ENCODE measurements around the gene FLCN.

The FLCN gene

DNA sequence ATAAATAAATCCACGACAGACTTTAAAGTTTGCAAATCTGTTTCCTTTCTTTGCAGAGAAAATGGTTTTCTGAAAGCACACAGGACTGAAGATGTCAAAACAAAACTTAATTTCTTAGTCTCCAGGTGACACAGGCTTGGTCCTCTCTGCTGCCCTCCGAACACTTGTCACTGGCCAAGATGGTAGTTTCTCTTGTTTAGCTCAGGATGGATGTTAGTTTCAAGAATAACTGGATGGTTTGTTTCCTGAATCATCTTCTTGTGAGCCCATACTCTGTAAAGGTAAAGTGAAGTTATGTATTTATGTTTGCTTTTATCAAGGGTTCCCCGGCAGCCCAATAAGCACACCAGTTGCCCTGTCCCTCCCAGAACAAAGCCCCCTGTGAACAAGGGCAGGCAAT lies 9.9 kb upstream of the FLCN start:
- WGBS, result 97% methylated on average over 3 of the region's 3 CpGs
- H2BK5ac ChIP-seq (ENCODE audit: low read depth, low read length, poor library complexity, severe bottlenecking), result no peak overlapping the region
- H3K27me3 ChIP-seq (ENCODE audit: control insufficient read depth in 1 of 2, insufficient read depth in 1 of 2, low read length in 2 of 2), result no peaks in the 10 kb centered on the region
- peaks cover 29 to 53% of the 10 kb centered on the region in 2 experiments for H3K36me3 ChIP-seq (ENCODE audit: control insufficient read depth in 1 of 2, insufficient read depth in 2 of 2, low read depth in 1 of 2, low read length in 2 of 2)
- no peak overlapping the region for H2BK12ac ChIP-seq (ENCODE audit: low read length in 2 of 2)
- no peak overlapping the region for H4K8ac ChIP-seq (ENCODE audit: low read length)
- no peaks in the 10 kb centered on the region for H3K79me1 ChIP-seq (replicated peaks; ENCODE audit: low read length, poor library complexity, severe bottlenecking)
- H3K4me1 ChIP-seq (ENCODE audit: control insufficient read depth, insufficient read depth, low read depth, low read length), result no peaks in the 10 kb centered on the region
- H2BK15ac ChIP-seq (ENCODE audit: low read depth, poor library complexity, severe bottlenecking), result no peak overlapping the region
- no peak overlapping the region for H4K91ac ChIP-seq (ENCODE audit: low read length)
- no peaks in the 10 kb centered on the region for H3K9me3 ChIP-seq (ENCODE audit: control insufficient read depth, low read length)
- H2AFZ ChIP-seq (ENCODE audit: low read depth, low read length), result no peak overlapping the region
- no peak overlapping the region for H3K4ac ChIP-seq (ENCODE audit: low read depth in 1 of 2, low read length in 2 of 2)
- no peak overlapping the region for H3K27ac ChIP-seq (ENCODE audit: low read length, poor library complexity, severe bottlenecking)
- no peak overlapping the region for H3K4me3 ChIP-seq (ENCODE audit: insufficient read depth in 1 of 2, low read depth in 1 of 2, low read length in 2 of 2)
- H3K4me2 ChIP-seq (ENCODE audit: low read length, poor library complexity, severe bottlenecking), result no peak overlapping the region
- no peak overlapping the region for H3K9ac ChIP-seq (ENCODE audit: low read length)
- no peak overlapping the region for H3K23ac ChIP-seq (ENCODE audit: low read length in 2 of 2)
- H2BK120ac ChIP-seq (ENCODE audit: low read depth, low read length), result no peak overlapping the region
- no peak for DNase-seq
- H2AK5ac ChIP-seq (ENCODE audit: low read length, severe bottlenecking), result no peak overlapping the region
- H3K14ac ChIP-seq (ENCODE audit: low read length in 2 of 2), result no peak overlapping the region
- no peak overlapping the region for H3K18ac ChIP-seq (ENCODE audit: low read depth in 1 of 2, low read length in 2 of 2)

DNA sequence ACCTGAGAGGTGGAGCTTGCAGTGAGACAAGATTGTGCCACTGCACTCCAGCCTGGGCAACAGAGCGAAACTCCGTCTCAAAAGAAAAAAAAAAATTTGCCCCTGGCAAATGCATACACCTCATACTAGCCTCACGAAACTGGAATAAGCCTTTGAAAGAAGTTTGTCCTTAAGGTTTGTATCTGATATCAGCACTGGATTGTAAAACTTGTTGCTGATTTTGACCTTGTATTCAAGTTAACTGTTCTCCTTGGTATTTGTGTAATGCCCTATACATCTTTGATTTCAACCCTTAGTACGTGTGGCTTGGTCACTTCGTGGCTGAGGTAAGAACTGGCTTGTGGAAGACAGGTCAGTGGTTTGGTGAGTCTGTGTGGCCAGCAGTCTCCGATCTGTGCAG lies 6.2 kb upstream of the FLCN start:
- 98% methylated on average over 5 of the region's 6 CpGs for WGBS
- H2BK15ac ChIP-seq (ENCODE audit: low read depth, poor library complexity, severe bottlenecking), result no peak overlapping the region
- H3K14ac ChIP-seq (ENCODE audit: low read length in 2 of 2), result no peak overlapping the region
- no peak overlapping the region for H3K23ac ChIP-seq (ENCODE audit: low read length in 2 of 2)
- H3K79me1 ChIP-seq (replicated peaks; ENCODE audit: low read length, poor library complexity, severe bottlenecking), result no peaks in the 10 kb centered on the region
- no peak overlapping the region for H4K91ac ChIP-seq (ENCODE audit: low read length)
- no peak overlapping the region for H2BK12ac ChIP-seq (ENCODE audit: low read length in 2 of 2)
- no peak for DNase-seq
- H3K27ac ChIP-seq (ENCODE audit: low read length, poor library complexity, severe bottlenecking), result no peak overlapping the region
- no peak overlapping the region for H3K4me2 ChIP-seq (ENCODE audit: low read length, poor library complexity, severe bottlenecking)
- peaks cover under 1% of the 10 kb centered on the region for H3K4me1 ChIP-seq (ENCODE audit: control insufficient read depth, insufficient read depth, low read depth, low read length)
- no peak overlapping the region for H2AK5ac ChIP-seq (ENCODE audit: low read length, severe bottlenecking)
- no peaks in the 10 kb centered on the region for H3K27me3 ChIP-seq (ENCODE audit: control insufficient read depth in 1 of 2, insufficient read depth in 1 of 2, low read length in 2 of 2)
- H2AFZ ChIP-seq (ENCODE audit: low read depth, low read length), result no peak overlapping the region
- no peak overlapping the region for H3K4me3 ChIP-seq (ENCODE audit: insufficient read depth in 1 of 2, low read depth in 1 of 2, low read length in 2 of 2)
- no peak overlapping the region for H3K4ac ChIP-seq (ENCODE audit: low read depth in 1 of 2, low read length in 2 of 2)
- H3K9me3 ChIP-seq (ENCODE audit: control insufficient read depth, low read length), result no peaks in the 10 kb centered on the region
- no peak overlapping the region for H4K8ac ChIP-seq (ENCODE audit: low read length)
- H2BK120ac ChIP-seq (ENCODE audit: low read depth, low read length), result no peak overlapping the region
- H2BK5ac ChIP-seq (ENCODE audit: low read depth, low read length, poor library complexity, severe bottlenecking), result no peak overlapping the region
- no peak overlapping the region for H3K9ac ChIP-seq (ENCODE audit: low read length)
- H3K36me3 ChIP-seq (ENCODE audit: control insufficient read depth in 1 of 2, insufficient read depth in 2 of 2, low read depth in 1 of 2, low read length in 2 of 2), result peaks cover 16 to 33% of the 10 kb centered on the region in 2 experiments
- no peak overlapping the region for H3K18ac ChIP-seq (ENCODE audit: low read depth in 1 of 2, low read length in 2 of 2)

DNA sequence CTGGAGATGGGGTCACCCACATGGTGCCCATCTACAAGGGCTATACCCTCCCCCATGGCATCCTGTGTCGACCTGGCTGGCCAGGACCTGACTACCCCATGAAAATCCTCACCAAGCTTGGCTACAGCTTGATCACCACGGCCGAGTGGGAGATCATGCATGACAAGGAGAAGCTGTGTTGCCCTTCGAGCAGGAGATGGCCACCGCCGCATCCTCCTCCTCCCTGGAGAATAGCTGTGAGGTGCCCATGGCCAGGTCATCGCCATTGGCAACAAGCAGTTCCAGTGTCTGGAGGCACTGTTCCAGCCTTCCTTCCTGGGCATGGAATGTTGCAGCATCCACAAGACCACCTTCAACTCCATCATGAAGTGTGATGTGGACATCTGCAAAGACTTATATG lies 5.3 kb upstream of the FLCN start:
- Histone ChIP-seq H3K27me3 (ENCODE audit: control insufficient read depth in 1 of 2, insufficient read depth in 1 of 2, low read length in 2 of 2) (no peaks in the 10 kb centered on the region), H3K14ac (ENCODE audit: low read length in 2 of 2) (no peak overlapping the region), H4K8ac (ENCODE audit: low read length) (no peak overlapping the region), H3K79me1 (replicated peaks; ENCODE audit: low read length, poor library complexity, severe bottlenecking) (no peaks in the 10 kb centered on the region), H3K4ac (ENCODE audit: low read depth in 1 of 2, low read length in 2 of 2) (no peak overlapping the region), H2BK12ac (ENCODE audit: low read length in 2 of 2) (no peak overlapping the region), H2BK120ac (ENCODE audit: low read depth, low read length) (no peak overlapping the region), H3K4me1 (ENCODE audit: control insufficient read depth, insufficient read depth, low read depth, low read length) (peaks cover 2% of the 10 kb centered on the region), H3K27ac (ENCODE audit: low read length, poor library complexity, severe bottlenecking) (no peak overlapping the region), H2BK5ac (ENCODE audit: low read depth, low read length, poor library complexity, severe bottlenecking) (no peak overlapping the region), H3K18ac (ENCODE audit: low read depth in 1 of 2, low read length in 2 of 2) (no peak overlapping the region), H2BK15ac (ENCODE audit: low read depth, poor library complexity, severe bottlenecking) (no peak overlapping the region), H3K23ac (ENCODE audit: low read length in 2 of 2) (no peak overlapping the region), H3K9me3 (ENCODE audit: control insufficient read depth, low read length) (no peaks in the 10 kb centered on the region), H2AFZ (ENCODE audit: low read depth, low read length) (no peak overlapping the region), H3K4me3 (ENCODE audit: insufficient read depth in 1 of 2, low read depth in 1 of 2, low read length in 2 of 2) (no peak overlapping the region), H4K91ac (ENCODE audit: low read length) (no peak overlapping the region), H3K4me2 (ENCODE audit: low read length, poor library complexity, severe bottlenecking) (no peak overlapping the region), H3K36me3 (ENCODE audit: control insufficient read depth in 1 of 2, insufficient read depth in 2 of 2, low read depth in 1 of 2, low read length in 2 of 2) (peaks cover 9 to 24% of the 10 kb centered on the region in 2 experiments), H3K9ac (ENCODE audit: low read length) (no peak overlapping the region), H2AK5ac (ENCODE audit: low read length, severe bottlenecking) (no peak overlapping the region)
- WGBS, result 93% methylated on average over 7 of the region's 7 CpGs
- no peak for DNase-seq

DNA sequence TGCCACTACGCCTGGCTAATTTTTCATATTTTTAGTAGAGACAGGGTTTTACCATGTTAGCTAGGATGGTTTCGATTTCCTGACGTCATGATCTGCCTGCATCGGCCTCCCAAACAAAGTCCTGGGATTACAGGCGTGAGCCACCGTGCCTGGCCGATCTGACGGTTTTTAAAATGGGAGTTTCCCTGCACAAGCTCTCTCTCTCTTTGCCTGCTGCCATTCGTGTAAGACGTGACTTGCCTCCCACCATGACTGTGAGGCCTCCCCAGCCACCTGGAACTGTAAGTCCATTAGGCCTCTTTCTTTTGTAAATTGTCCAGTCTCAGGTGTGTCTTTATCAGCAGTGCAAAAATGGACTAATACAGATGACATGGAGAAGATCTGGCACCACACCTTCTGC lies 4.7 kb upstream of the FLCN start:
- no peaks in the 10 kb centered on the region for H3K27me3 ChIP-seq (ENCODE audit: control insufficient read depth in 1 of 2, insufficient read depth in 1 of 2, low read length in 2 of 2)
- H2BK12ac ChIP-seq (ENCODE audit: low read length in 2 of 2), result no peak overlapping the region
- no peak overlapping the region for H3K4ac ChIP-seq (ENCODE audit: low read depth in 1 of 2, low read length in 2 of 2)
- no peak overlapping the region for H3K14ac ChIP-seq (ENCODE audit: low read length in 2 of 2)
- H3K23ac ChIP-seq (ENCODE audit: low read length in 2 of 2), result no peak overlapping the region
- no peak overlapping the region for H3K4me3 ChIP-seq (ENCODE audit: insufficient read depth in 1 of 2, low read depth in 1 of 2, low read length in 2 of 2)
- H2BK120ac ChIP-seq (ENCODE audit: low read depth, low read length), result no peak overlapping the region
- H3K4me2 ChIP-seq (ENCODE audit: low read length, poor library complexity, severe bottlenecking), result no peak overlapping the region
- H3K9me3 ChIP-seq (ENCODE audit: control insufficient read depth, low read length), result no peaks in the 10 kb centered on the region
- H3K18ac ChIP-seq (ENCODE audit: low read depth in 1 of 2, low read length in 2 of 2), result no peak overlapping the region
- no peak overlapping the region for H2AK5ac ChIP-seq (ENCODE audit: low read length, severe bottlenecking)
- no peak overlapping the region for H4K91ac ChIP-seq (ENCODE audit: low read length)
- no peak overlapping the region for H4K8ac ChIP-seq (ENCODE audit: low read length)
- no peak overlapping the region for H2BK15ac ChIP-seq (ENCODE audit: low read depth, poor library complexity, severe bottlenecking)
- no peak overlapping the region for H2AFZ ChIP-seq (ENCODE audit: low read depth, low read length)
- 95% methylated on average over 10 of the region's 10 CpGs for WGBS
- DNase-seq, result no peak
- no peak overlapping the region for H3K9ac ChIP-seq (ENCODE audit: low read length)
- no peak overlapping the region for H3K27ac ChIP-seq (ENCODE audit: low read length, poor library complexity, severe bottlenecking)
- peaks cover 3 to 18% of the 10 kb centered on the region in 2 experiments for H3K36me3 ChIP-seq (ENCODE audit: control insufficient read depth in 1 of 2, insufficient read depth in 2 of 2, low read depth in 1 of 2, low read length in 2 of 2)
- H3K79me1 ChIP-seq (replicated peaks; ENCODE audit: low read length, poor library complexity, severe bottlenecking), result no peaks in the 10 kb centered on the region
- no peak overlapping the region for H2BK5ac ChIP-seq (ENCODE audit: low read depth, low read length, poor library complexity, severe bottlenecking)
- peaks cover 2% of the 10 kb centered on the region for H3K4me1 ChIP-seq (ENCODE audit: control insufficient read depth, insufficient read depth, low read depth, low read length)
